Measurements from ENCODE around the gene TSC1. TPM values are rescaled to one million over a fixed set of nuclear protein-coding genes. Genes with fewer than 3 reads are reported as not detected.

TSC1 gene
- polyA plus RNA-seq, 3 donors = 3.3 to 43.0 (median 5.8) TPM

DNA sequence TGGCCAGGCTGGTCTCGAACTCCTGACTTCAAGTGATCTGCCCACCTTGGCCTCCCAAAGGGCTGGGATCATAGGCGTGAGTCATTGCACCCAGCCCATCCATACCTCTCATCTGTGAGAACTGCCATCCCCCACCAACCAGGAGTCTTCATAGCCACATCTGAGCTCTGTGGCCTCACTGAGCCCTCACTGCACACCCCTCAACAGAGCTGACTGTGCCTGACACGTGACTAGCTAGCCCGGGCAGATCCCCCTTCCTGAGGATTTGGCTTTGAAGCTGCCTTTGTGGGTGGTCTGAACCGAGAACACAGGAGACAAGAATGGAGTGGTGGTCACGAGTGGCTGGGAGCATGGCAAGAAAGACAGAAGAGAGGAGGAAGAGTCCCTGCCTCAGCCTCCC, 81.9 kb downstream of the TSC1 start:
- DNase-seq = no peak
- H3K27me3 Mint-ChIP-seq (ENCODE audit: low read depth in 3 of 3) = peaks cover 3 to 11% (median 4%) of the 10 kb centered on the region in 3 donors
- Histone ChIP-seq H3K9ac (ENCODE audit: insufficient read depth, low read length, poor library complexity, severe bottlenecking) (no peak overlapping the region), H3K36me3 (replicated peaks in 1 of 2; ENCODE audit: control insufficient read depth in 1 of 2, insufficient read depth in 2 of 2, low read length in 2 of 2) (no peaks in the 10 kb centered on the region), H3K27ac (ENCODE audit: low read depth in 1 of 2, low read length in 2 of 2) (no peak overlapping the region), H2AFZ (ENCODE audit: insufficient read depth, low read depth, low read length, poor library complexity, severe bottlenecking) (no peak overlapping the region), H4K20me1 (ENCODE audit: insufficient read depth, low read length) (no peaks in the 10 kb centered on the region), H3K4me1 (ENCODE audit: control insufficient read depth in 1 of 2, insufficient read depth in 2 of 2, low read length in 2 of 2) (no peaks in the 10 kb centered on the region), H3K27me3 (ENCODE audit: control insufficient read depth in 2 of 2, insufficient read depth in 2 of 2, low read length in 2 of 2) (no peaks in the 10 kb centered on the region), H3K4me2 (replicated peaks; ENCODE audit: extremely low read depth, low read length, poor library complexity, severe bottlenecking) (no peak overlapping the region), H3K79me2 (ENCODE audit: insufficient read depth, low read length) (no peaks in the 10 kb centered on the region), H3K4me3 (replicated peaks in 1 of 3; ENCODE audit: low read depth in 2 of 3, low read length in 3 of 3) (no peak overlapping the region), H3K9me3 (replicated peaks in 1 of 2; ENCODE audit: control insufficient read depth in 1 of 2, insufficient read depth in 1 of 2, low read length in 2 of 2) (no peaks in the 10 kb centered on the region)
- H3K36me3 Mint-ChIP-seq = no peaks in the 10 kb centered on the region
- no peak overlapping the region for H3K27ac Mint-ChIP-seq
- no peaks in the 10 kb centered on the region for H3K9me3 Mint-ChIP-seq
- 100% methylated on average over 3 of the region's 6 CpGs for WGBS (ENCODE audit: insufficient coverage)
- no peak for TF ChIP-seq CTCF (IDR thresholded peaks at IDR 0.05)
- H3K4me3 Mint-ChIP-seq = no peak overlapping the region
- no peaks in the 10 kb centered on the region for H3K4me1 Mint-ChIP-seq
- intact Hi-C loops (cut with micrococcal nuclease) = no loop called here

- no peak overlapping the region for H2AFZ ChIP-seq (ENCODE audit: insufficient read depth, low read depth, low read length, poor library complexity, severe bottlenecking)
- no peaks in the 10 kb centered on the region for H3K27me3 ChIP-seq (ENCODE audit: control insufficient read depth in 2 of 2, insufficient read depth in 2 of 2, low read length in 2 of 2)
- no peak overlapping the region for H3K4me3 ChIP-seq (replicated peaks in 1 of 3; ENCODE audit: low read depth in 2 of 3, low read length in 3 of 3)
- no peak overlapping the region for H3K4me2 ChIP-seq (replicated peaks; ENCODE audit: extremely low read depth, low read length, poor library complexity, severe bottlenecking)
- WGBS (ENCODE audit: insufficient coverage) = 100% methylated on average over 2 of the region's 3 CpGs
- no peaks in the 10 kb centered on the region for H3K4me1 Mint-ChIP-seq
- no peaks in the 10 kb centered on the region for H4K20me1 ChIP-seq (ENCODE audit: insufficient read depth, low read length)
- H3K4me3 Mint-ChIP-seq = no peak overlapping the region
- H3K9me3 Mint-ChIP-seq = no peaks in the 10 kb centered on the region
- no peaks in the 10 kb centered on the region for H3K4me1 ChIP-seq (ENCODE audit: control insufficient read depth in 1 of 2, insufficient read depth in 2 of 2, low read length in 2 of 2)
- H3K9ac ChIP-seq (ENCODE audit: insufficient read depth, low read length, poor library complexity, severe bottlenecking) = no peak overlapping the region
- intact Hi-C loops (cut with micrococcal nuclease) = no loop called here
- no peaks in the 10 kb centered on the region for H3K9me3 ChIP-seq (replicated peaks in 1 of 2; ENCODE audit: control insufficient read depth in 1 of 2, insufficient read depth in 1 of 2, low read length in 2 of 2)
- no peak for TF ChIP-seq CTCF (IDR thresholded peaks at IDR 0.05)
- peaks cover 3 to 9% (median 3%) of the 10 kb centered on the region in 3 donors for H3K27me3 Mint-ChIP-seq (ENCODE audit: low read depth in 3 of 3)
- H3K36me3 ChIP-seq (replicated peaks in 1 of 2; ENCODE audit: control insufficient read depth in 1 of 2, insufficient read depth in 2 of 2, low read length in 2 of 2) = no peaks in the 10 kb centered on the region
- no peak for DNase-seq
- no peaks in the 10 kb centered on the region for H3K36me3 Mint-ChIP-seq
- no peak overlapping the region for H3K27ac ChIP-seq (ENCODE audit: low read depth in 1 of 2, low read length in 2 of 2)
- no peak overlapping the region for H3K27ac Mint-ChIP-seq
- no peaks in the 10 kb centered on the region for H3K79me2 ChIP-seq (ENCODE audit: insufficient read depth, low read length)
Observed at GRCh38 chr9:132861666-132862065, 82.8 kb downstream of the TSC1 start.
